Neural cell (in vitro differentiated cells): Measurements from ENCODE around the gene GATB. TPM values are rescaled to one million over a fixed set of nuclear protein-coding genes. Genes with fewer than 3 reads are reported as not detected.

ENCODE experiments used
- H2AFZ ChIP-seq: fragments of 200-600, 300-800 bp; sonication (generic), shearing (Covaris generic); 2 replicates; pipeline ENCODE4 v1.6.0; 2014; ENCODE audit warnings: low read depth, mild to moderate bottlenecking, antibody characterized with exemption, low read length, moderate library complexity
- H3F3A ChIP-seq: fragments of 200-600 bp; shearing (Covaris generic); 2 replicates; pipeline ENCODE4 v1.6.1; 2016; ENCODE audit warnings: mild to moderate bottlenecking, moderate library complexity, mixed read lengths, antibody characterized with exemption, low read length; ENCODE audit not compliant: insufficient read depth, poor library complexity, severe bottlenecking
- H3K27ac ChIP-seq: fragments of 200-600, 300-800 bp; sonication (generic), shearing (Covaris generic); 2 replicates; pipeline ENCODE4 v1.5.1; 2014; ENCODE audit warnings: mild to moderate bottlenecking, low read length, moderate library complexity
- H3K27me3 ChIP-seq: fragments of 300-800, 200-600 bp; sonication (generic), shearing (Covaris generic); 2 replicates; pipeline ENCODE4 v1.6.0; 2014; ENCODE audit warnings: mild to moderate bottlenecking, low read depth, low read length, moderate library complexity; ENCODE audit not compliant: insufficient read depth
- H3K36me3 ChIP-seq: fragments of 300-800, 200-600 bp; sonication (generic), shearing (Covaris generic); 2 replicates; pipeline ENCODE4 v1.5.1; 2014; ENCODE audit warnings: mild to moderate bottlenecking, antibody characterized with exemption, low read length, moderate library complexity; ENCODE audit not compliant: insufficient read depth
- H3K4me2 ChIP-seq: fragments of 300-800, 200-600 bp; sonication (generic), shearing (Covaris generic); 2 replicates; pipeline ENCODE4 v1.6.0; 2014; ENCODE audit warnings: mild to moderate bottlenecking, low read length
- H3K4me3 ChIP-seq: fragments of 300-800, 200-600 bp; sonication (generic), shearing (Covaris generic); 2 replicates; pipeline ENCODE4 v1.5.1; 2014; ENCODE audit warnings: mild to moderate bottlenecking, low read length, moderate library complexity
- H3K79me2 ChIP-seq: fragments of 200-600 bp; shearing (Covaris generic); replicated peaks from 2 replicates; pipeline ENCODE4 v1.6.0; 2014; ENCODE audit warnings: mild to moderate bottlenecking, low read length, moderate library complexity; ENCODE audit not compliant: insufficient read depth
- H3K9ac ChIP-seq: fragments of 300-800, 200-600 bp; sonication (generic), shearing (Covaris generic); 2 replicates; pipeline ENCODE4 v1.6.1; 2016; ENCODE audit warnings: mild to moderate bottlenecking, low read length, mixed read lengths
- H3K9me2 ChIP-seq: fragments of 200-600 bp; shearing (Covaris generic); 2 replicates; pipeline ENCODE4 v1.6.1; 2016; ENCODE audit warnings: mild to moderate bottlenecking, low read length, mixed read lengths; ENCODE audit not compliant: insufficient read depth
- H3K9me3 ChIP-seq: fragments of 200-600, 300-800 bp; sonication (generic), shearing (Covaris generic); 2 replicates; pipeline ENCODE4 v1.6.1; 2016; ENCODE audit warnings: mild to moderate bottlenecking, mixed run types, low read length, moderate library complexity, mixed read lengths
- H4K20me1 ChIP-seq: fragments of 200-600 bp; shearing (Covaris generic); 2 replicates; pipeline ENCODE4 v1.6.1; 2016; ENCODE audit warnings: mild to moderate bottlenecking, mixed run types; ENCODE audit not compliant: insufficient read depth
- EP300 ChIP-seq: fragments of 450-650 bp; conservative IDR thresholded peaks from 2 replicates; pipeline ENCODE4 v1.6.1; 2014; ENCODE audit warnings: antibody characterized with exemption, mild to moderate bottlenecking, moderate library complexity; ENCODE audit not compliant: poor library complexity, severe bottlenecking
- EZH2 ChIP-seq: fragments of 200-600, 300-800 bp; shearing (Covaris generic), sonication (generic); IDR thresholded peaks from 2 replicates; pipeline ENCODE4 v1.6.1; 2014; ENCODE audit warnings: antibody characterized with exemption, low read length, borderline replicate concordance, mild to moderate bottlenecking; ENCODE audit not compliant: insufficient read depth, poor library complexity, severe bottlenecking
- MXI1 ChIP-seq: fragments of 450-650 bp; conservative IDR thresholded peaks from 2 replicates; pipeline ENCODE4 v1.6.1; 2014; ENCODE audit warnings: antibody characterized with exemption, mild to moderate bottlenecking; ENCODE audit not compliant: poor library complexity, severe bottlenecking
- POLR2AphosphoS5 ChIP-seq: IDR thresholded peaks from 2 replicates; pipeline ENCODE4 v1.6.1; 2012
- RAD21 ChIP-seq: fragments of 450-650 bp; conservative IDR thresholded peaks from 2 replicates; pipeline ENCODE4 v1.6.1; 2014; ENCODE audit warnings: antibody characterized with exemption, mild to moderate bottlenecking, moderate library complexity
- SMC3 ChIP-seq: fragments of 450-650 bp; conservative IDR thresholded peaks from 2 replicates; pipeline ENCODE4 v1.6.1; 2014; ENCODE audit warnings: antibody characterized with exemption, mild to moderate bottlenecking, moderate library complexity; ENCODE audit not compliant: poor library complexity
- TAF1 ChIP-seq: IDR thresholded peaks from 2 replicates; pipeline ENCODE4 v1.6.1; 2012; ENCODE audit warnings: low read depth
- polyA plus RNA-seq: library from polyadenylated mRNA; depleted of rRNA; stranded (reverse); fragments of >200 nt; gene quantifications from 2 replicates; pipeline ENCODE4 v1.2.3, GENCODE V29; 2014
- TF ChIP-seq, protein P1 (sequence below): fragments of 450-650 bp; IDR thresholded peaks from 2 replicates; pipeline ENCODE4 v1.5.1; 2014; ENCODE audit warnings: antibody characterized with exemption, mild to moderate bottlenecking, moderate library complexity; ENCODE audit not compliant: poor library complexity, severe bottlenecking
- TF ChIP-seq, protein P2 (sequence below): IDR thresholded peaks from 2 replicates; pipeline ENCODE4 v1.6.1; 2012; ENCODE audit warnings: borderline replicate concordance

GATB gene
- polyA plus RNA-seq, 1 donor from 2014 or later, result 15.3 TPM

DNA sequence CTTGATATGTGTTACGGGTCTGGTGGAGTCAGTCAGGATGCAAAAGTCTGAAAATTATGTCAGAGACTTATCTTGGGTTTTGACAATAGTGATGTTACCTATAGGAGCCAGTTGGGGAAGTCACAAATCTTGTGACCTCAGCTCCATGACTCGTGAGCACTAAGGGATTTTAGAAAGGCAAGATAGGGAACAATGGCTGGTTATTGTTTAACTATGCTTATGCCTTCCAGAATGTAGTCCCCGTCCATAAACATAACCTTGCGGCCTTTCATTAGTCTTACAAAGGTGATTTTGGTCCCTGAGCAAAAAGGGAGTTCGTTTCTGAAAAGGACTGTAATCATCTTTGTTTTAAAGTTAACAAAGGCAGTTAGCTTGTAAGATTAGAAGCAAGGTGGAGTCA, 23.9 kb upstream of the GATB start:
- Histone ChIP-seq H3K9me2 (no peaks in the 10 kb centered on the region), H3K4me2 (no peak overlapping the region), H3K9ac (no peak overlapping the region), H3K27ac (no peak overlapping the region), H3F3A (no peaks in the 10 kb centered on the region), H3K4me3 (no peak overlapping the region), H3K36me3 (no peaks in the 10 kb centered on the region), H3K9me3 (no peaks in the 10 kb centered on the region), H3K79me2 (no peaks in the 10 kb centered on the region), H2AFZ (no peak overlapping the region), H4K20me1 (no peaks in the 10 kb centered on the region), H3K27me3 (no peaks in the 10 kb centered on the region)
- TF ChIP-seq EZH2 (no peak), MXI1 (no peak), TAF1 (no peak), RAD21 (no peak), EP300 (no peak), SMC3 (no peak), POLR2AphosphoS5 (no peak)
- TF ChIP-seq, protein P1, sequence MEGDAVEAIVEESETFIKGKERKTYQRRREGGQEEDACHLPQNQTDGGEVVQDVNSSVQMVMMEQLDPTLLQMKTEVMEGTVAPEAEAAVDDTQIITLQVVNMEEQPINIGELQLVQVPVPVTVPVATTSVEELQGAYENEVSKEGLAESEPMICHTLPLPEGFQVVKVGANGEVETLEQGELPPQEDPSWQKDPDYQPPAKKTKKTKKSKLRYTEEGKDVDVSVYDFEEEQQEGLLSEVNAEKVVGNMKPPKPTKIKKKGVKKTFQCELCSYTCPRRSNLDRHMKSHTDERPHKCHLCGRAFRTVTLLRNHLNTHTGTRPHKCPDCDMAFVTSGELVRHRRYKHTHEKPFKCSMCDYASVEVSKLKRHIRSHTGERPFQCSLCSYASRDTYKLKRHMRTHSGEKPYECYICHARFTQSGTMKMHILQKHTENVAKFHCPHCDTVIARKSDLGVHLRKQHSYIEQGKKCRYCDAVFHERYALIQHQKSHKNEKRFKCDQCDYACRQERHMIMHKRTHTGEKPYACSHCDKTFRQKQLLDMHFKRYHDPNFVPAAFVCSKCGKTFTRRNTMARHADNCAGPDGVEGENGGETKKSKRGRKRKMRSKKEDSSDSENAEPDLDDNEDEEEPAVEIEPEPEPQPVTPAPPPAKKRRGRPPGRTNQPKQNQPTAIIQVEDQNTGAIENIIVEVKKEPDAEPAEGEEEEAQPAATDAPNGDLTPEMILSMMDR, result no peak
- TF ChIP-seq, protein P2, sequence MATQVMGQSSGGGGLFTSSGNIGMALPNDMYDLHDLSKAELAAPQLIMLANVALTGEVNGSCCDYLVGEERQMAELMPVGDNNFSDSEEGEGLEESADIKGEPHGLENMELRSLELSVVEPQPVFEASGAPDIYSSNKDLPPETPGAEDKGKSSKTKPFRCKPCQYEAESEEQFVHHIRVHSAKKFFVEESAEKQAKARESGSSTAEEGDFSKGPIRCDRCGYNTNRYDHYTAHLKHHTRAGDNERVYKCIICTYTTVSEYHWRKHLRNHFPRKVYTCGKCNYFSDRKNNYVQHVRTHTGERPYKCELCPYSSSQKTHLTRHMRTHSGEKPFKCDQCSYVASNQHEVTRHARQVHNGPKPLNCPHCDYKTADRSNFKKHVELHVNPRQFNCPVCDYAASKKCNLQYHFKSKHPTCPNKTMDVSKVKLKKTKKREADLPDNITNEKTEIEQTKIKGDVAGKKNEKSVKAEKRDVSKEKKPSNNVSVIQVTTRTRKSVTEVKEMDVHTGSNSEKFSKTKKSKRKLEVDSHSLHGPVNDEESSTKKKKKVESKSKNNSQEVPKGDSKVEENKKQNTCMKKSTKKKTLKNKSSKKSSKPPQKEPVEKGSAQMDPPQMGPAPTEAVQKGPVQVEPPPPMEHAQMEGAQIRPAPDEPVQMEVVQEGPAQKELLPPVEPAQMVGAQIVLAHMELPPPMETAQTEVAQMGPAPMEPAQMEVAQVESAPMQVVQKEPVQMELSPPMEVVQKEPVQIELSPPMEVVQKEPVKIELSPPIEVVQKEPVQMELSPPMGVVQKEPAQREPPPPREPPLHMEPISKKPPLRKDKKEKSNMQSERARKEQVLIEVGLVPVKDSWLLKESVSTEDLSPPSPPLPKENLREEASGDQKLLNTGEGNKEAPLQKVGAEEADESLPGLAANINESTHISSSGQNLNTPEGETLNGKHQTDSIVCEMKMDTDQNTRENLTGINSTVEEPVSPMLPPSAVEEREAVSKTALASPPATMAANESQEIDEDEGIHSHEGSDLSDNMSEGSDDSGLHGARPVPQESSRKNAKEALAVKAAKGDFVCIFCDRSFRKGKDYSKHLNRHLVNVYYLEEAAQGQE, result no peak

DNA sequence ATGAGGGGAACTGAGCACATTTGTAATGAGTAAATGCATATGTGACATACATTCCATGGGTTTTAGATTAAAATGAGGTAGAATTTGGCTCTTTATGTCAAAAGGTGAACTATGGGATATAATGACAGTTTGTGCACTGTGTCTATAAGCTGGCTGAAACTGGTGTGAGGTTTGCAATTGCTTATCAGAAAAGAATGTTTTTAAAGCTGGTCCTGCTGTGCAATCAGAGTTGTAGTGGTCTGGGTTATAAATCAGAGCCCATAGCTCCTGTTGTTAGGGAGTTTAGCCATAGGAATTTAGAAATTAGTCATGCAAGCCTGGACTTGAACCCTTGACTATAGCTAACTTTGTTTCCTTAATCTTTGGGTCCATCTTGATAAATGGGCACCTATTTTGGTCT, 23.1 kb upstream of the GATB start:
- Histone ChIP-seq H3K36me3 (no peaks in the 10 kb centered on the region), H3K9me3 (no peaks in the 10 kb centered on the region), H3K27ac (no peak overlapping the region), H2AFZ (no peak overlapping the region), H3K9ac (no peak overlapping the region), H3K27me3 (no peaks in the 10 kb centered on the region), H3F3A (no peaks in the 10 kb centered on the region), H4K20me1 (no peaks in the 10 kb centered on the region), H3K4me2 (no peak overlapping the region), H3K4me3 (no peak overlapping the region), H3K79me2 (no peaks in the 10 kb centered on the region), H3K9me2 (no peaks in the 10 kb centered on the region)
- no peak for TF ChIP-seq TAF1
- TF ChIP-seq, protein P2, result no peak
- no peak for TF ChIP-seq MXI1
- TF ChIP-seq, protein P1, result no peak
- TF ChIP-seq POLR2AphosphoS5, result no peak
- TF ChIP-seq RAD21, result no peak
- no peak for TF ChIP-seq EZH2
- no peak for TF ChIP-seq SMC3
- TF ChIP-seq EP300, result no peak
